Muscle layer of duodenum (tissue), 2 donors: ENCODE measurements around the gene ZFP1.
"Not testable (repeated sequence)": the region's sequence is repeated elsewhere in the genome, so short reads cannot be mapped to it uniquely, and the experiment has no call there.

Source experiments
- H3K27ac ChIP-seq: one replicate; pipeline ENCODE4 v1.7.0; 2013; ENCODE audit warnings: mild to moderate bottlenecking, low read length
- H3K27me3 ChIP-seq: one replicate; pipeline ENCODE4 v1.7.0; 2013; ENCODE audit warnings: low read depth, mild to moderate bottlenecking, control low read depth, low read length
- H3K36me3 ChIP-seq, 2 donors: one replicate each; pipeline ENCODE4 v1.7.0; 2013; ENCODE audit warnings: low read length in 2 of 2, control low read depth in 1 of 2, mild to moderate bottlenecking in 1 of 2; ENCODE audit not compliant: insufficient read depth in 2 of 2, control insufficient read depth in 1 of 2
- H3K4me1 ChIP-seq, 2 donors: one replicate each; pipeline ENCODE4 v1.7.0; 2013; ENCODE audit warnings: low read length in 2 of 2, mild to moderate bottlenecking in 2 of 2, control low read depth in 1 of 2, moderate library complexity in 1 of 2; ENCODE audit not compliant: insufficient read depth in 2 of 2, control insufficient read depth in 1 of 2
- H3K4me3 ChIP-seq, 2 donors: one replicate each; pipeline ENCODE4 v1.7.0; 2013; ENCODE audit warnings: low read length in 2 of 2, low read depth in 1 of 2, mild to moderate bottlenecking in 1 of 2
- H3K9me3 ChIP-seq, 2 donors: one replicate each; pipeline ENCODE4 v1.7.0; 2013; ENCODE audit warnings: low read length in 2 of 2, control low read depth in 1 of 2, mild to moderate bottlenecking in 1 of 2; ENCODE audit not compliant: control insufficient read depth in 1 of 2
- donor health status: healthy.

Gene ZFP1

DNA sequence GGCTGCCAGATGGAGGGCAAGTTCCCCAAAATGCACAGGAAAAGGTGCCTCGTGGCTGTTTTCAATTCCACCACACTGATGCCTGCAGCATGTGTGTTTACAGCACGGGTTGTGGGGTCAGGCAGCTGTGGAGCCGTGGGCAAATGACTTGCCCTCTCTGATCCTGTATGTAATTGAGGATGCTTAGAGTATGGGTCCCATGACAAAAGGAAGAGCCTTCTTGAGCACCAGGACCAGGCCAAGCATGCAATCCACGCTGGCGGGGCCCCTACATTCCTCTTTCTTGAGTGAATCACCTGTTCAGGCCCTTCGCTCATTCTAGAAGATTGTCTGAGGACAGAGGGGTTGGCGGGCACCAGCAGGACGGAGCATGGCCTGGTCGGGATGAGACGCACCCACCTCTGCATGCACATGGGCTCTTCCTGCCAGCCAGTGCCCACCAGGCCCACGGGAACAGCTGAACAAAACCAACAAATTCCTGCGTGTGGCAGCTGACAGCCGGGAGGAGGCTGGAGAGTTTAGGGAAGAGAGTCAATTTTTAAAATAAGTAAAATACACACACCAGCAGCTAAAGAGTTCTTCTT lies 60.0 kb downstream of the ZFP1 start:
- Histone ChIP-seq H3K36me3 (no peaks in the 10 kb centered on the region), H3K27ac (no peak overlapping the region), H3K4me3 (no peak overlapping the region), H3K9me3 (no peaks in the 10 kb centered on the region), H3K4me1 (no peaks in the 10 kb centered on the region), H3K27me3 (no peaks in the 10 kb centered on the region)

DNA sequence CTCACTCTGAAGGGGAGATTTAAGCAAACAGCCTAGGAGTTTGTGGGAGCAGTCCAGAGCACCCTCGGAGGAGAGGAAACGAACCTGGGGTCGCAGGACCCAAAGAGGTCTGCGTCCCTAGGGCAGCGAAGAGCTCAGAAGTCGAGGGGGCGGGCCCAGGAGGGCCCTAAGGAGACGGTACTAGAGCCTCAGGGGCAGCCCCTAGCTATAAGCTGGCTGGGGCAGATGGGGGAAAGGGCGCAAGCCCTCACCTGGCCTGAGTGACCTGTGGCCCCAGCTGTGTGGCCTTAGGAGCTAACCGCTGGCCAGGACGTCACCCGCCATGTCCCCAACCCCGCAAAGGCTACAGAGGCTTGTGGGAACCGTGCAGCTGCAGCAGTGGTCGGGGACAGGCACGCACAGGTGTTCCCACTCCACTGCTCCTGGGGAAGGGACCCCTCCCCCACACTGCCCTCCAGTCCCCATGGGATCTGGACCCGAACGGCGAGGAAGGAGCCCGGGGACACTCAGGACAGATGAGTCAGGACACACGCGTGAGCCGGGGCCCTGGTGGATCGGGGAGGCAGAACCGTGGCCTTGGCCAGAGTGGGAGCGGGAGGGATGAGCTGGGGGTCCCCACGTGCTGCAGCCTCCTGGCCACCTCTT lies 60.7 kb downstream of the ZFP1 start:
- Histone ChIP-seq H3K9me3 (no peaks in the 10 kb centered on the region), H3K36me3 (no peaks in the 10 kb centered on the region), H3K4me1 (no peaks in the 10 kb centered on the region), H3K4me3 (no peak overlapping the region), H3K27ac (no peak overlapping the region), H3K27me3 (no peaks in the 10 kb centered on the region)

- not testable (repeated sequence) for H3K9me3 ChIP-seq, H3K27ac ChIP-seq, H3K36me3 ChIP-seq, H3K4me1 ChIP-seq, H3K27me3 ChIP-seq, H3K4me3 ChIP-seq
These were observed 61.2 kb downstream of the ZFP1 start for GRCh38 chr16:75209514-75209913.

DNA sequence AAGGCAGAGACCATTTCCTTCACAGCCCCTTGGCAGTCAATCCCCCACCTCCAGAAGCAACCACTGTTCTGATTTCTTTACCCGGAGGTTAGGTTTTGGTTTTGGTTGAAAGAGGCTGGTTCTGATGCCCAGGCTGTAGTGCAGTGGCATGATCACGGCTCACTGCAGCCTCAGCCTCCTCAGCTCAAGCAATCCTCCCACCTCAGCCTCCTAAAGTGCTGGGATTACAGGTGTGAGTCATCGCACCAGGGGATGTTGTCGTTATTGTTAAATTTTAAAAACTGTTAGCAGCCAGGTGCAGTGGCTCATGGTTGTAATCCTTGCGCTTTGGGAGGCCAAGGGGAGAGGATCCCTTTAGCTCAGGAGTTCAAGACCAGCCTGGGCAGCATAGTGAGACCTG lies 61.6 kb downstream of the ZFP1 start:
- Histone ChIP-seq H3K4me3 (no peak overlapping the region), H3K27me3 (no peaks in the 10 kb centered on the region), H3K4me1 (no peaks in the 10 kb centered on the region), H3K36me3 (no peaks in the 10 kb centered on the region), H3K9me3 (no peaks in the 10 kb centered on the region), H3K27ac (no peak overlapping the region)

- H3K36me3 ChIP-seq, H3K27me3 ChIP-seq: not testable (repeated sequence)
These were observed 63.0 kb downstream of the ZFP1 start for GRCh38 chr16:75211286-75211685.

DNA sequence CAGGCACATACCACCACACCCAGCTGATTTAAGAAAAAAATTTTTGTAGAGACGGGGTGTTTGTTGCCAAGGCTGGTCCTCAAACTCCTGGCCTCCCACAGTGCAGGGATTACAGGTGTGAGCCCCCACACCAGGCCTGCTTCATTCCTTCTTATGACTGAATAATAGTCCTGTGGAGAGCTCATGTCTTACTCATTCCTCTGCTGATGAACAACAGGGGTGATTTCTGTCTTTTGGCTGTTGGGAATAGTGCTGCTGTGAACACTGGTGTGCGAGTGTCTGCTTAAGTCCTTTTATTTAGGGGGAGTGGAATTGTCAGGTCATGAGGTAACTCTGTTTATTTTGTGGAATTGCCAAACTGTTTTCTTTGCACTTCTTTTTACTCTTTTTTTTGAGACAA lies 67.8 kb downstream of the ZFP1 start:
- Histone ChIP-seq H3K9me3 (no peaks in the 10 kb centered on the region), H3K27me3 (no peaks in the 10 kb centered on the region), H3K4me1 (no peaks in the 10 kb centered on the region), H3K4me3 (no peak overlapping the region), H3K27ac (no peak overlapping the region), H3K36me3 (no peaks in the 10 kb centered on the region)

More at GRCh38 chr16:75211286-75211685, 63.0 kb downstream of the ZFP1 start:
- H3K4me3 ChIP-seq, H3K4me1 ChIP-seq, H3K9me3 ChIP-seq, H3K27ac ChIP-seq: not testable (repeated sequence)

DNA sequence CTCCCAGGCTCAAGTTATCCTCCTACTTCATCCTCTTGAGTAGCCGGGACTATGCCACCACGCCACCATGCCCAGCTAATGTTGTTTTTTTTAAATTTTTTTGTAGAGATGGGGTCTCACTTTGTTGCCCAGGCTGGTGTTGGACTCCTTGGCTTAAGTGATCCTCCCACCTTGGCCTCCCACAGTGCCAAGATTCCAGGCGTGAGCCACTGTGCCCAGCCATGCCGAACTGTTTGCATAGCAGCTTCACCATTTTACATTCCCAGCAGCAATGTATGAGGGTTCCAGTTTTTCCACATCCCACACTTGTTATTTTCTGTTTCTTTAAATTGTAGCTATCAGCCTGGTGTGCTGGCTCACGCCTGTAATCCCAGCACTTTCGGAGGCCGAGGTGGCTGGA lies 68.3 kb downstream of the ZFP1 start:
- no peak overlapping the region for H3K27ac ChIP-seq
- H3K4me1 ChIP-seq = no peaks in the 10 kb centered on the region
- H3K36me3 ChIP-seq = no peaks in the 10 kb centered on the region
- H3K27me3 ChIP-seq = no peaks in the 10 kb centered on the region
- no peaks in the 10 kb centered on the region for H3K9me3 ChIP-seq
- no peak overlapping the region for H3K4me3 ChIP-seq

GRCh38 chr16:75217389-75217851 lies 69.1 kb downstream of the ZFP1 start:
- H3K4me1 ChIP-seq = no peaks in the 10 kb centered on the region
- H3K27me3 ChIP-seq = no peaks in the 10 kb centered on the region
- no peak overlapping the region for H3K4me3 ChIP-seq
- no peak overlapping the region for H3K27ac ChIP-seq
- no peaks in the 10 kb centered on the region for H3K36me3 ChIP-seq
- no peaks in the 10 kb centered on the region for H3K9me3 ChIP-seq

DNA sequence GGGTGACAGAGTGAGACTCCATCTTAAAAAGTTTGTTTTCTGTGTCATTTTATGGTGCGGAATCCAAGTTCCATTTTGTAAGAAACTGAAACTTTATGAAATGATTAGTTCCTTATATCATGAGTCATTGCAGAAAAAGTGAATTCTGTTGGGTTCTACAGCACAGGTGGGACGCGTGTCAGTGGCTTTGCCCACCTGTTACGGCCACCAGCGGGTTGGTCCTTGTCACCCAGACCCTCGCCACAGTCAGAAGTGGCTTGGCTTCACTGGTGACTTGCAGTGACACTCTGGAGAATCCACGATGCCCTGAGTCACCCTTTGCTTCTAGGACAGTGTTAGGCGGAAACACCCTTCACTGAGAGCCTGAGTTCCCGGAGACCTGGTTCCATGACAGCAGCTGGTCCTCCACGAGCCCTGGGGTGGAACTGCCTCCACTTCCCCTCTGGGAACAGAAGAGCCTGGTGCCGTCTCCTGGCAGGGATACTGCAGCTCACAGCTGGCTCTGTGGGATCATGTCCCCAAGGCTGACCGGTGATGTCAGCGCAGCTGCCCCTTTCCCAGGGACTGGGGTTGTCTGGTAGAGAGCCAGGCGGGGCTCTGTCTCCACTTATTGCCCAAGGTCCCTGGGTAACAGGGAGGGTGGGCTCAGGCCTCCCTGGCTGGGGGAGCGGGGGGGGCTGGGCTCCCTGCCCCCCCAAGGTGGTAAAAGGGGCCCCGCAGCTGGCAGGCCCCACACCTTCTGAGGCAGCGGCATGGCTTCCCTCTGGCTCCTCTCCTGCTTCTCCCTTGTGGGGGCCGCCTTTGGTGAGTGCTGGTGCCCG lies 70.1 kb downstream of the ZFP1 start, which contains the start of gene CTRB1:
Gene CTRB1, plus strand, starts transcription at position 733 of the 821 bp plus-strand sequence. Its CDS starts 20 bp downstream, at position 753.
- Histone ChIP-seq H3K4me3 (no peak within 1 kb of the TSS), H3K27ac (no peak within 1 kb of the TSS), H3K9me3 (no peaks in the 10 kb centered on the region)

DNA sequence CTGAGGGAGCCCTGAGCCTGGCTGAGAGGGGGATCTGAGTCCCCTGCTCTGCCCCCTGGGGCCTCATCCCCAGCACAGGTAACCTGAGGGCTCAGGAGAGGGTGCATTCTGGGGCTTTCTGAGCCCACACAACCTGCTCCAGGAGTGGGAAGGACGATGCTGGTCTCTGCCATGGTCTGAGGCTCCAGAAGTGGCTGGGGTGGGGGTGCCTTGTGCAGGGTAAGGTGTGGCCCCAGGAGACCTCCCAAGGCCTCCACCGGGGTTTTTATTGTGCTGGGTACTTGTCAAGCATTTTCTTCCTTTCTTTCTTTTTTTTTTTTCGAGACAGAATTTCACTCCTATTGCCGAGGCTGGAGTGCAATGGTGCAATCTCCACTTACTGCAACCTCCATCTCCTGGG lies 70.8 kb downstream of the ZFP1 start:
- no peaks in the 10 kb centered on the region for H3K9me3 ChIP-seq

More for the DNA sequence above, 70.1 kb downstream of the ZFP1 start, which contains the start of gene CTRB1:
- Histone ChIP-seq H3K36me3 (no peaks in the 10 kb centered on the region), H3K27me3 (no peaks in the 10 kb centered on the region), H3K4me1 (no peaks in the 10 kb centered on the region)

GRCh38 chr16:75219838-75220237 lies 71.5 kb downstream of the ZFP1 start:
- H3K4me3 ChIP-seq = no peak overlapping the region
- H3K27ac ChIP-seq = no peak overlapping the region
- no peaks in the 10 kb centered on the region for H3K36me3 ChIP-seq
- H3K9me3 ChIP-seq = no peaks in the 10 kb centered on the region
- H3K4me1 ChIP-seq = no peaks in the 10 kb centered on the region
- H3K27me3 ChIP-seq = no peaks in the 10 kb centered on the region

More for the DNA sequence above, 70.8 kb downstream of the ZFP1 start:
- Histone ChIP-seq H3K27me3 (no peaks in the 10 kb centered on the region), H3K27ac (no peak overlapping the region), H3K36me3 (no peaks in the 10 kb centered on the region), H3K4me1 (no peaks in the 10 kb centered on the region), H3K4me3 (no peak overlapping the region)
